Hematopoietic multipotent progenitor cell treated with erythropoietin and hydrocortisone succinate and interleukin-3 and kit ligand, for 15 days (in vitro differentiated cells): ENCODE results near the gene THAP4.
"Not testable (repeated sequence)": the region's sequence is repeated elsewhere in the genome, so short reads cannot be mapped to it uniquely, and the experiment has no call there.

Experiments
- DNase-seq: peaks from one replicate; pipeline ENCODE4 v3.0.0-alpha.2; 2015; ENCODE audit warnings: low spot score

THAP4 gene

GRCh38 chr2:241613017-241613780, 23.8 kb downstream of the THAP4 start:
- no peak for DNase-seq

GRCh38 chr2:241612156-241613016, 24.6 kb downstream of the THAP4 start:
- no peak for DNase-seq

- DNase-seq, result no peak
These were observed 25.9 kb downstream of the THAP4 start for GRCh38 chr2:241611062-241611461.

GRCh38 chr2:241609859-241610793, 26.8 kb downstream of the THAP4 start:
- DNase-seq, result peak; percentile 89

GRCh38 chr2:241608881-241609280, 28.1 kb downstream of the THAP4 start:
- no peak for DNase-seq

- no peak for DNase-seq
These were observed 29.6 kb downstream of the THAP4 start for GRCh38 chr2:241607162-241607885.

- DNase-seq, result no peak
These were observed 30.8 kb downstream of the THAP4 start for GRCh38 chr2:241606186-241606585.

- DNase-seq, result no peak
These were observed 33.3 kb downstream of the THAP4 start for GRCh38 chr2:241603686-241604085.

GRCh38 chr2:241602720-241603119, 34.2 kb downstream of the THAP4 start:
- DNase-seq, result no peak

GRCh38 chr2:241601841-241602240, 35.1 kb downstream of the THAP4 start:
- DNase-seq, result no peak

- no peak for DNase-seq
These were observed 37.3 kb downstream of the THAP4 start for GRCh38 chr2:241599615-241600014.

- DNase-seq, result peak; percentile 21
These were observed 38.5 kb downstream of the THAP4 start for GRCh38 chr2:241598487-241598886.

- no peak for DNase-seq
These were observed 38.9 kb downstream of the THAP4 start for GRCh38 chr2:241598061-241598460.

- DNase-seq, result no peak
These were observed 39.4 kb downstream of the THAP4 start for GRCh38 chr2:241597561-241597960.

GRCh38 chr2:241595600-241596140, 41.3 kb downstream of the THAP4 start:
- no peak for DNase-seq

GRCh38 chr2:241593271-241593670, 43.7 kb downstream of the THAP4 start:
- DNase-seq, result no peak

- DNase-seq, result no peak
These were observed 44.7 kb downstream of the THAP4 start for GRCh38 chr2:241592126-241592845.

- DNase-seq, result not testable (repeated sequence)
These were observed 46.2 kb downstream of the THAP4 start for GRCh38 chr2:241590496-241591455.

- not testable (repeated sequence) for DNase-seq
These were observed 47.1 kb downstream of the THAP4 start for GRCh38 chr2:241589863-241590262.
